ENCODE measurements around the gene PTPN11. TPM values are rescaled to one million over a fixed set of nuclear protein-coding genes. Genes with fewer than 3 reads are reported as not detected.

The PTPN11 gene
- total RNA-seq, 1 experiment from 2014 or later = 181 TPM

DNA sequence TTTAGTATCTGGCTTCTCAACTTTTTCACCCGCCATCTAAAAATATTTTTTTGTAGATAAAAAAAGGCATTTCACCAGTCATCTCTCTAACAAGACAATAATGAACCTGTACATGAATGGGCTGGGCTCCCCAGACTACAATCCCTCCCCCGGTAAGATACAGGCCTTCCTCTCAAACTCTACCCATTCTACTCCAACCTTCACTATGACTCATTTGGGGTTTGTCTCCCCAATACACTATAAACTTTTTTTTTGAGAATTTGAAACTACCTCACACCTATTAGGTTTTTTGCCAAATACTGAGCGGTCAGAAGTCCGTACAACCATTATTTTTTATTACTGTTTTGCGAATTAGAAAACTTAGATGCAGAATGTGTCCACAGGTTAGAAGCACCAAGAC is 10.1 kb upstream of the PTPN11 start:
- no peaks in the 10 kb centered on the region for H3K27me3 ChIP-seq (ENCODE audit: insufficient read depth, low read length)
- H4K20me1 ChIP-seq (ENCODE audit: insufficient read depth) = peaks cover 28% of the 10 kb centered on the region; the same call in 1 of the 2 replicates
- no peaks in the 10 kb centered on the region for H3K9me2 ChIP-seq (ENCODE audit: insufficient read depth)
- TF ChIP-seq ELF1 (IDR thresholded peaks at IDR 0.05; ENCODE audit: borderline replicate concordance, low read depth) = no peak
- no peak for TF ChIP-seq SP1 (IDR thresholded peaks at IDR 0.05; ENCODE audit: low read depth)
- TF ChIP-seq, protein P1, sequence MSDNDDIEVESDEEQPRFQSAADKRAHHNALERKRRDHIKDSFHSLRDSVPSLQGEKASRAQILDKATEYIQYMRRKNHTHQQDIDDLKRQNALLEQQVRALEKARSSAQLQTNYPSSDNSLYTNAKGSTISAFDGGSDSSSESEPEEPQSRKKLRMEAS (IDR thresholded peaks at IDR 0.05) = no peak
- TF ChIP-seq, protein P2, sequence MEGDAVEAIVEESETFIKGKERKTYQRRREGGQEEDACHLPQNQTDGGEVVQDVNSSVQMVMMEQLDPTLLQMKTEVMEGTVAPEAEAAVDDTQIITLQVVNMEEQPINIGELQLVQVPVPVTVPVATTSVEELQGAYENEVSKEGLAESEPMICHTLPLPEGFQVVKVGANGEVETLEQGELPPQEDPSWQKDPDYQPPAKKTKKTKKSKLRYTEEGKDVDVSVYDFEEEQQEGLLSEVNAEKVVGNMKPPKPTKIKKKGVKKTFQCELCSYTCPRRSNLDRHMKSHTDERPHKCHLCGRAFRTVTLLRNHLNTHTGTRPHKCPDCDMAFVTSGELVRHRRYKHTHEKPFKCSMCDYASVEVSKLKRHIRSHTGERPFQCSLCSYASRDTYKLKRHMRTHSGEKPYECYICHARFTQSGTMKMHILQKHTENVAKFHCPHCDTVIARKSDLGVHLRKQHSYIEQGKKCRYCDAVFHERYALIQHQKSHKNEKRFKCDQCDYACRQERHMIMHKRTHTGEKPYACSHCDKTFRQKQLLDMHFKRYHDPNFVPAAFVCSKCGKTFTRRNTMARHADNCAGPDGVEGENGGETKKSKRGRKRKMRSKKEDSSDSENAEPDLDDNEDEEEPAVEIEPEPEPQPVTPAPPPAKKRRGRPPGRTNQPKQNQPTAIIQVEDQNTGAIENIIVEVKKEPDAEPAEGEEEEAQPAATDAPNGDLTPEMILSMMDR (IDR thresholded peaks at IDR 0.05 in 2 of 3, conservative IDR thresholded peaks at IDR 0.05 in 1 of 3; ENCODE audit: borderline replicate concordance in 1 of 3, insufficient read depth in 1 of 3, low read depth in 2 of 3, low read length in 2 of 3) = no peak
- no peak for TF ChIP-seq ZBTB33 (IDR thresholded peaks at IDR 0.05; ENCODE audit: extremely low read depth, insufficient replicate concordance, low read length)
- TF ChIP-seq RAD21 (IDR thresholded peaks at IDR 0.05; ENCODE audit: low read depth) = no peak
- no peak for TF ChIP-seq TCF7L2 (IDR thresholded peaks at IDR 0.05; ENCODE audit: borderline replicate concordance, extremely low read depth, insufficient read depth, insufficient read length)
- ChIA-PET RAD21 (ENCODE audit: low non-redundant PET in 1 of 2, low total read pairs in 2 of 2, uncharacterized antibody in 2 of 2, unreplicated experiment in 2 of 2) (no interaction called here), CTCF (no interaction called here), POLR2A (no interaction called here)
- H3K27ac ChIP-seq (ENCODE audit: low read depth, low read length) = peak overlapping the region; percentile 76
- H3K9me3 ChIP-seq (ENCODE audit: control insufficient read depth in 1 of 2, insufficient read depth in 1 of 2, low read depth in 1 of 2, low read length in 2 of 2) = no peaks in the 10 kb centered on the region
- no peak for ATAC-seq
- H3K36me3 ChIP-seq (ENCODE audit: control insufficient read depth in 1 of 2, insufficient read depth in 2 of 2, low read length in 2 of 2) = peaks cover 32 to 46% of the 10 kb centered on the region in 2 experiments
- H3K9ac ChIP-seq (ENCODE audit: low read length) = peak overlapping the region; percentile 82
- BruUV-seq (replicated peaks) = no TSS peak
- no peak overlapping the region for H2AFZ ChIP-seq (ENCODE audit: low read depth, low read length, poor library complexity, severe bottlenecking)
- peak overlapping the region; percentile 72 to 87 for H3K4me3 ChIP-seq (replicated peaks in 1 of 2; ENCODE audit: low read depth in 1 of 2, low read length in 2 of 2)
- peak overlapping the region; percentile 85 for H3K4me2 ChIP-seq (ENCODE audit: low read length)
- intact Hi-C loops (cut with micrococcal nuclease) = loop anchor here (1.0 kb wide), 1 partner anchor 10 kb away; the partner anchor contains the start of gene PTPN11
- H3K79me2 ChIP-seq (ENCODE audit: insufficient read depth, low read length) = peaks cover 38% of the 10 kb centered on the region
- no peak for DNase-seq (ENCODE audit: low read depth, low spot score)
- H3K4me1 ChIP-seq (ENCODE audit: control insufficient read depth in 1 of 2, insufficient read depth in 2 of 2, low read length in 2 of 2) = peaks cover 3 to 16% of the 10 kb centered on the region in 2 experiments; a peak in 2 of 4 replicates

Data from HCT116 (cell line).